Liver (tissue), 9 donors: ENCODE results near the gene C1QL2. TPM values are rescaled to one million over a fixed set of nuclear protein-coding genes. Genes with fewer than 3 reads are reported as not detected.

ENCODE experiments used
- DNase-seq: peaks from one replicate; pipeline ENCODE4 v3.0.0-alpha.2; 2017; ENCODE audit warnings: low spot score
- H3K27ac ChIP-seq, 2 donors: one replicate each; pipeline ENCODE4 v1.7.0; 2013; ENCODE audit warnings: inconsistent platforms in 2 of 2, low read length in 2 of 2, control low read depth in 1 of 2, low read depth in 1 of 2, mild to moderate bottlenecking in 1 of 2
- H3K27me3 ChIP-seq, 4 donors: one replicate each; pipeline versions ENCODE4 v1.6.1 to v1.7.0; 2013; ENCODE audit warnings: low read length in 3 of 4, inconsistent platforms in 1 of 4, mild to moderate bottlenecking in 1 of 4, moderate library complexity in 1 of 4; ENCODE audit not compliant: control insufficient read depth in 4 of 4, insufficient read depth in 4 of 4
- H3K36me3 ChIP-seq, 4 donors: one replicate each; pipeline versions ENCODE4 v1.6.1 to v1.7.0; 2013; ENCODE audit warnings: low read length in 3 of 4, mild to moderate bottlenecking in 3 of 4, low read depth in 1 of 4, moderate library complexity in 1 of 4; ENCODE audit not compliant: control insufficient read depth in 4 of 4, insufficient read depth in 3 of 4
- H3K4me1 ChIP-seq, 4 donors: one replicate each; pipeline versions ENCODE4 v1.6.1 to v1.7.0; 2013; ENCODE audit warnings: low read length in 3 of 4, mild to moderate bottlenecking in 3 of 4, moderate library complexity in 1 of 4; ENCODE audit not compliant: control insufficient read depth in 4 of 4, insufficient read depth in 4 of 4
- H3K4me3 ChIP-seq, 3 donors: one replicate each; pipeline versions ENCODE4 v1.6.1 to v1.7.0; 2013; ENCODE audit warnings: low read length in 3 of 3, control low read depth in 1 of 3, low read depth in 1 of 3, mild to moderate bottlenecking in 1 of 3
- H3K9ac ChIP-seq, 2 donors: one replicate each; pipeline ENCODE4 v1.7.0; 2013; ENCODE audit warnings: low read length in 2 of 2, mild to moderate bottlenecking in 2 of 2, moderate library complexity in 2 of 2, control low read depth in 1 of 2, low read depth in 1 of 2
- H3K9me3 ChIP-seq, 4 donors: one replicate each; pipeline versions ENCODE4 v1.6.1 to v1.7.0; 2013; ENCODE audit warnings: low read length in 3 of 4; ENCODE audit not compliant: control insufficient read depth in 4 of 4
- ATF3 ChIP-seq: IDR thresholded peaks from 2 replicates; pipeline ENCODE4 v1.6.1; 2016; ENCODE audit warnings: antibody characterized with exemption
- EGR1 ChIP-seq, 2 donors: IDR thresholded peaks; 2 replicates each; pipeline ENCODE4 v1.6.1; 2016 to 2018; ENCODE audit warnings: antibody characterized with exemption in 2 of 2, low read depth in 2 of 2
- FOXA1 ChIP-seq: IDR thresholded peaks from 2 replicates; pipeline ENCODE4 v1.6.1; 2016; ENCODE audit warnings: antibody characterized with exemption
- FOXA2 ChIP-seq: IDR thresholded peaks from 2 replicates; pipeline ENCODE4 v1.6.1; 2016; ENCODE audit warnings: antibody characterized with exemption
- GABPA ChIP-seq, 2 donors: IDR thresholded peaks in 1 of 2; conservative IDR thresholded peaks in 1 of 2; 2 replicates each; pipeline ENCODE4 v1.6.1; 2016; ENCODE audit warnings: antibody characterized with exemption in 2 of 2, mild to moderate bottlenecking in 1 of 2, moderate library complexity in 1 of 2
- HNF4G ChIP-seq: IDR thresholded peaks from 2 replicates; pipeline ENCODE4 v1.6.1; 2016; ENCODE audit warnings: antibody characterized with exemption
- JUND ChIP-seq, 2 donors: IDR thresholded peaks; 2 replicates each; pipeline ENCODE4 v1.6.1; 2016; ENCODE audit warnings: antibody characterized with exemption in 2 of 2
- RAD21 ChIP-seq, 2 donors: IDR thresholded peaks; 2 replicates each; pipeline ENCODE4 v1.6.1; 2016; ENCODE audit warnings: antibody characterized with exemption in 2 of 2, mild to moderate bottlenecking in 2 of 2
- RXRA ChIP-seq, 2 donors: IDR thresholded peaks; 2 replicates each; pipeline ENCODE4 v1.6.1; 2017 to 2018; ENCODE audit warnings: antibody characterized with exemption in 2 of 2, mild to moderate bottlenecking in 1 of 2
- SP1 ChIP-seq: IDR thresholded peaks from 2 replicates; pipeline ENCODE4 v1.6.1; 2018; ENCODE audit warnings: antibody characterized with exemption, mild to moderate bottlenecking
- TAF1 ChIP-seq: conservative IDR thresholded peaks from 2 replicates; pipeline ENCODE4 v1.6.1; 2016; ENCODE audit warnings: antibody characterized with exemption, mild to moderate bottlenecking
- YY1 ChIP-seq: IDR thresholded peaks from 2 replicates; pipeline ENCODE4 v1.6.1; 2016; ENCODE audit warnings: antibody characterized with exemption, mild to moderate bottlenecking
- ZBTB33 ChIP-seq: IDR thresholded peaks from 2 replicates; pipeline ENCODE4 v1.6.1; 2016; ENCODE audit warnings: antibody characterized with exemption
- WGBS: extraction: QIAGEN DNeasy Blood & Tissue Kit; methylation state at CpG from one replicate; pipeline ENCODE4 v1.1.7; 2013; 5-methylcytosine and 5-hydroxymethylcytosine counted together
- polyA plus RNA-seq, 2 donors: library from polyadenylated mRNA; stranded (reverse) in 1 of 2; unstranded in 1 of 2; fragments of 200-250 nt in 1 of 2; fragments of >200 nt in 1 of 2; fragmentation: Nextera tagmentation in 1 of 2; extraction: Ambion mirVana in 1 of 2; gene quantifications; one replicate each; pipeline versions ENCODE4 v1.2.1 to v1.2.3, GENCODE V29; 2013 to 2015
- total RNA-seq, 2 donors: library from RNA; depleted of rRNA; stranded (reverse); fragments of >200 nt; gene quantifications; one replicate each; pipeline ENCODE4 v1.2.3, GENCODE V29; 2014
- TF ChIP-seq, protein P1 (sequence below): IDR thresholded peaks from 2 replicates; pipeline ENCODE4 v1.6.1; 2016; ENCODE audit warnings: antibody characterized with exemption, mild to moderate bottlenecking
- TF ChIP-seq, protein P2 (sequence below): fragments of 150-350 bp; IDR thresholded peaks from 2 replicates; pipeline ENCODE4 v1.5.1; 2017; ENCODE audit warnings: improper control_type of control experiment, low read depth, low read length; ENCODE audit not compliant: missing input control
- donor health status: healthy.
- donor health status: healthy.
- donor health status: healthy.
- donor health status: healthy.
- donor health status: healthy.

C1QL2 gene
- total and polyA plus RNA-seq, 4 donors, result not detected

DNA sequence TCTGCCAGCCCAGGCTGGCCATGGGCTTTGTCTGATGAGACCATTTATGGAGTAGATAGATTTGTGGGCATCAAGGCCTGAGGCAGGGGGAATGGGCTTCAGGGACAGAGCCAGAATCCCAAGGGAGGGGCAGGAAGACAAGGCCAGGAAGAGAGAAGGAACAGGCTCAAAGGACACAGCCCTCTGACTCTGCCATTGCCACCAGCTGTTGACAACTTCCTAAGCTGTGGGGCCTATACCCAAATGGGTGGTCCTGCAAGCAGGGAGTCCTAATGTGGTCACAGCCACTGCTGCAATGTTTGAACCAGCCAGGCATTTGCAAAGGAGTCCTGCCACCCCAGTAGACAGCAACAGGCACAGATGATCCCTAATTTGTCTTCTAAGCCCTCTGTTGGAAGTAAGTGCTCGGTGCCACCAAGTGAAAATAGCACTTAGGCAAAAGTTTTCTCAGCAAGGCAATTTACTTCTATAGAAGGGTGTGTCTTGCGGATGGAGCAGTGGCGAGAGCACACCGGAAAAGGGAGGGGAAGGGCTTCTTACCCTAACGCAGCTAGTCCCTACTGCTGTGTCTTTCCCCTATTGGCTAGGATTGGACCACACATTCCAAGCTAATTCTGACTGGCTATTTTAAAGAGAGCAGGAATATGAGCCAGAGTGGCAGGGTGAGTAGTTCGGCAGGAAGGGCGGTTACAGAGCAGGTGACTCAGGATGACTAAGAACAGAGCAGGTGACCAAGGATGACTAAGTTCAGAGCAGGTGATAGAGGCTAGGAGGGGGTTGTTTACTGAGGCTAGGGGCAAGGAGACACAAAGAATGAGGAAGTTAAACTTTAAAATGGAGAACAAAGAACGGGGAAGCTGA, 47.2 kb downstream of the C1QL2 start (continued):
- no peak for TF ChIP-seq ZBTB33
- TF ChIP-seq RXRA (IDR thresholded peaks at IDR 0.05), result no peak
- no peak for TF ChIP-seq JUND (IDR thresholded peaks at IDR 0.05)
- no peak for TF ChIP-seq FOXA2

DNA sequence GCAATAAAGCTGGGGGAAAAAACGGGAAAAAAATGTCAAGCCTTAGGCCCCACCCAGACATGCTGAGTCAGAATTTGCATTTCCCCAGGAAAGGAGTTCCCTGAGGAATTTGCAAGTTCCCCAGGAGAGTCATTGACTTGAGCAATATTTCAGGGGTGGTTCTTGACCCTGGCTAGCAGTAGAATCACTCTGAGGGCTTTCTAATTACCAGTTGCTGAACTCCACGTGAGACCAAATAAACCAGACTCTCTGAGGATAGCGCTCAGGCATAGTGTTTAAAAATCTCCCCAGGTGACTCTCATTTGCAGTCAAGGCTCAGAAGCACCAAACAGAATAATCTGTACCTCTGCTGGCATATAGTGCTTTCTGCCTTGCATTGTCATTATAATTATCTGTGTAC, 48.7 kb downstream of the C1QL2 start:
- no peak for TF ChIP-seq JUND (IDR thresholded peaks at IDR 0.05)
- TF ChIP-seq, protein P1, sequence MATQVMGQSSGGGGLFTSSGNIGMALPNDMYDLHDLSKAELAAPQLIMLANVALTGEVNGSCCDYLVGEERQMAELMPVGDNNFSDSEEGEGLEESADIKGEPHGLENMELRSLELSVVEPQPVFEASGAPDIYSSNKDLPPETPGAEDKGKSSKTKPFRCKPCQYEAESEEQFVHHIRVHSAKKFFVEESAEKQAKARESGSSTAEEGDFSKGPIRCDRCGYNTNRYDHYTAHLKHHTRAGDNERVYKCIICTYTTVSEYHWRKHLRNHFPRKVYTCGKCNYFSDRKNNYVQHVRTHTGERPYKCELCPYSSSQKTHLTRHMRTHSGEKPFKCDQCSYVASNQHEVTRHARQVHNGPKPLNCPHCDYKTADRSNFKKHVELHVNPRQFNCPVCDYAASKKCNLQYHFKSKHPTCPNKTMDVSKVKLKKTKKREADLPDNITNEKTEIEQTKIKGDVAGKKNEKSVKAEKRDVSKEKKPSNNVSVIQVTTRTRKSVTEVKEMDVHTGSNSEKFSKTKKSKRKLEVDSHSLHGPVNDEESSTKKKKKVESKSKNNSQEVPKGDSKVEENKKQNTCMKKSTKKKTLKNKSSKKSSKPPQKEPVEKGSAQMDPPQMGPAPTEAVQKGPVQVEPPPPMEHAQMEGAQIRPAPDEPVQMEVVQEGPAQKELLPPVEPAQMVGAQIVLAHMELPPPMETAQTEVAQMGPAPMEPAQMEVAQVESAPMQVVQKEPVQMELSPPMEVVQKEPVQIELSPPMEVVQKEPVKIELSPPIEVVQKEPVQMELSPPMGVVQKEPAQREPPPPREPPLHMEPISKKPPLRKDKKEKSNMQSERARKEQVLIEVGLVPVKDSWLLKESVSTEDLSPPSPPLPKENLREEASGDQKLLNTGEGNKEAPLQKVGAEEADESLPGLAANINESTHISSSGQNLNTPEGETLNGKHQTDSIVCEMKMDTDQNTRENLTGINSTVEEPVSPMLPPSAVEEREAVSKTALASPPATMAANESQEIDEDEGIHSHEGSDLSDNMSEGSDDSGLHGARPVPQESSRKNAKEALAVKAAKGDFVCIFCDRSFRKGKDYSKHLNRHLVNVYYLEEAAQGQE, result no peak
- TF ChIP-seq, protein P2, sequence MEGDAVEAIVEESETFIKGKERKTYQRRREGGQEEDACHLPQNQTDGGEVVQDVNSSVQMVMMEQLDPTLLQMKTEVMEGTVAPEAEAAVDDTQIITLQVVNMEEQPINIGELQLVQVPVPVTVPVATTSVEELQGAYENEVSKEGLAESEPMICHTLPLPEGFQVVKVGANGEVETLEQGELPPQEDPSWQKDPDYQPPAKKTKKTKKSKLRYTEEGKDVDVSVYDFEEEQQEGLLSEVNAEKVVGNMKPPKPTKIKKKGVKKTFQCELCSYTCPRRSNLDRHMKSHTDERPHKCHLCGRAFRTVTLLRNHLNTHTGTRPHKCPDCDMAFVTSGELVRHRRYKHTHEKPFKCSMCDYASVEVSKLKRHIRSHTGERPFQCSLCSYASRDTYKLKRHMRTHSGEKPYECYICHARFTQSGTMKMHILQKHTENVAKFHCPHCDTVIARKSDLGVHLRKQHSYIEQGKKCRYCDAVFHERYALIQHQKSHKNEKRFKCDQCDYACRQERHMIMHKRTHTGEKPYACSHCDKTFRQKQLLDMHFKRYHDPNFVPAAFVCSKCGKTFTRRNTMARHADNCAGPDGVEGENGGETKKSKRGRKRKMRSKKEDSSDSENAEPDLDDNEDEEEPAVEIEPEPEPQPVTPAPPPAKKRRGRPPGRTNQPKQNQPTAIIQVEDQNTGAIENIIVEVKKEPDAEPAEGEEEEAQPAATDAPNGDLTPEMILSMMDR, result no peak
- no peak for TF ChIP-seq HNF4G
- no peak for TF ChIP-seq ATF3
- no peak for TF ChIP-seq ZBTB33
- TF ChIP-seq RAD21 (IDR thresholded peaks at IDR 0.05), result no peak
- no peak for TF ChIP-seq TAF1
- TF ChIP-seq EGR1 (IDR thresholded peaks at IDR 0.05; ENCODE audit: low read depth in 2 of 2), result no peak
- TF ChIP-seq GABPA (IDR thresholded peaks at IDR 0.05 in 1 of 2, conservative IDR thresholded peaks at IDR 0.05 in 1 of 2), result no peak
- TF ChIP-seq SP1, result no peak
- TF ChIP-seq YY1, result no peak
- TF ChIP-seq FOXA1, result no peak
- TF ChIP-seq RXRA (IDR thresholded peaks at IDR 0.05), result no peak
- no peak overlapping the region for H3K4me3 ChIP-seq
- no peak overlapping the region for H3K27ac ChIP-seq
- no peaks in the 10 kb centered on the region for H3K36me3 ChIP-seq
- WGBS, result 48% methylated on average over 3 of the region's 3 CpGs
- H3K4me1 ChIP-seq, result no peaks in the 10 kb centered on the region
- DNase-seq, result no peak
- H3K9me3 ChIP-seq, result peaks cover 0 to 10% (median 7%) of the 10 kb centered on the region in 4 donors
- H3K27me3 ChIP-seq, result no peaks in the 10 kb centered on the region
- no peak overlapping the region for H3K9ac ChIP-seq
